HepG2 (cell line): Measurements from ENCODE around the gene FGF19. TPM values are rescaled to one million over a fixed set of nuclear protein-coding genes. Genes with fewer than 3 reads are reported as not detected.
A peak's percentile ranks its signal among the peaks of the same experiment; 100 is the strongest.

Source experiments
- AHR ChIP-seq: IDR thresholded peaks from 2 replicates; pipeline ENCODE4 v1.6.1; 2018; ENCODE audit warnings: missing genetic modification reagents, missing compliant biosample characterization
- CEBPB ChIP-seq: IDR thresholded peaks from 2 replicates; pipeline ENCODE4 v1.6.1; 2011; ENCODE audit warnings: low read depth, low read length, improper control_type of control experiment, borderline replicate concordance
- PHF8 ChIP-seq: sonication (generic); formaldehyde crosslinking; IDR thresholded peaks from 2 replicates; pipeline ENCODE4 v1.5.0; 2020; ENCODE audit warnings: missing genetic modification reagents
- RARA ChIP-seq: IDR thresholded peaks from 2 replicates; pipeline ENCODE4 v1.6.1; 2016; ENCODE audit warnings: missing genetic modification reagents, missing compliant biosample characterization
- RFX3 ChIP-seq: IDR thresholded peaks from 2 replicates; pipeline ENCODE4 v1.6.1; 2016; ENCODE audit warnings: missing biosample characterization, missing genetic modification reagents
- SATB2 ChIP-seq: sonication (generic); formaldehyde crosslinking; IDR thresholded peaks from 2 replicates; pipeline ENCODE4 v1.5.0; 2020; ENCODE audit warnings: missing genetic modification reagents
- TAF1 ChIP-seq: sonication (generic); formaldehyde crosslinking; IDR thresholded peaks from 2 replicates; pipeline ENCODE4 v1.4.0; 2020; ENCODE audit warnings: missing genetic modification reagents
- TEAD2 ChIP-seq: sonication (generic); formaldehyde crosslinking; IDR thresholded peaks from 2 replicates; pipeline ENCODE4 v1.9.0; 2021; ENCODE audit warnings: missing genetic modification reagents
- TOE1 ChIP-seq: sonication (generic); formaldehyde crosslinking; IDR thresholded peaks from 2 replicates; pipeline ENCODE4 v1.4.0; 2020; ENCODE audit warnings: mild to moderate bottlenecking, missing genetic modification reagents
- U2AF2 ChIP-seq: fragments of 200-400 bp; formaldehyde crosslinking; IDR thresholded peaks from 2 replicates; pipeline ENCODE4 v1.6.1; 2017; ENCODE audit warnings: low read depth, mild to moderate bottlenecking, low read length
- ZFP62 ChIP-seq: sonication (generic); formaldehyde crosslinking; IDR thresholded peaks from 2 replicates; pipeline ENCODE4 v1.4.0; 2020; ENCODE audit warnings: missing genetic modification reagents
- ZNF160 ChIP-seq: sonication (generic); formaldehyde crosslinking; IDR thresholded peaks from 2 replicates; pipeline ENCODE4 v1.8.0; 2022; ENCODE audit warnings: mild to moderate bottlenecking, inconsistent platforms, missing genetic modification reagents
- ZNF343 ChIP-seq: sonication (generic); formaldehyde crosslinking; IDR thresholded peaks from 2 replicates; pipeline ENCODE4 v1.4.0; 2020; ENCODE audit warnings: mild to moderate bottlenecking, missing genetic modification reagents
- ZNF607 ChIP-seq: sonication (generic); formaldehyde crosslinking; IDR thresholded peaks from 2 replicates; pipeline ENCODE4 v1.5.1; 2020; ENCODE audit warnings: missing genetic modification reagents, mild to moderate bottlenecking, borderline replicate concordance
- ZNF891 ChIP-seq: sonication (generic); formaldehyde crosslinking; IDR thresholded peaks from 2 replicates; pipeline ENCODE4 v1.5.0; 2020; ENCODE audit warnings: mild to moderate bottlenecking, missing genetic modification reagents
- ZSCAN25 ChIP-seq: sonication (generic); formaldehyde crosslinking; IDR thresholded peaks from 2 replicates; pipeline ENCODE4 v1.8.0; 2022; ENCODE audit warnings: mild to moderate bottlenecking, missing genetic modification reagents
- ZSCAN29 ChIP-seq: sonication (generic); formaldehyde crosslinking; conservative IDR thresholded peaks from 2 replicates; pipeline ENCODE4 v1.4.0; 2020; ENCODE audit warnings: mild to moderate bottlenecking, missing genetic modification reagents
- polyA plus RNA-seq, 8 experiments: library from polyadenylated mRNA; depleted of rRNA in 3 of 8; stranded (reverse) in 7 of 8; unstranded in 1 of 8; fragments of >200 nt; fragmentation: Illumina TruSeq in 4 of 8; extraction: Trizol in 4 of 8; gene quantifications; 2 replicates each; pipeline versions ENCODE4 v1.2.1 to v1.2.3, GENCODE V29; 2011 to 2016; ENCODE audit warnings: low read depth in 4 of 8, missing spikeins in 1 of 8, mixed read lengths in 1 of 8; ENCODE audit not compliant: insufficient read depth in 1 of 8
- total RNA-seq, 5 experiments: library from RNA; depleted of rRNA; stranded (reverse); fragments of >200 nt; fragmentation: Illumina TruSeq; extraction: Trizol; gene quantifications; 2 replicates each; pipeline ENCODE4 v1.2.3, GENCODE V29; 2016; ENCODE audit warnings: low read depth in 1 of 5
- TF ChIP-seq, protein P1 (sequence below): sonication (generic); formaldehyde crosslinking; IDR thresholded peaks from 2 replicates; pipeline ENCODE4 v1.4.0; 2020; ENCODE audit warnings: missing genetic modification reagents, borderline replicate concordance
- TF ChIP-seq, protein P2 (sequence below): sonication (generic); formaldehyde crosslinking; IDR thresholded peaks from 2 replicates; pipeline ENCODE4 v1.4.0; 2020; ENCODE audit warnings: low read depth, missing genetic modification reagents
- TF ChIP-seq, protein P3 (sequence below): sonication (generic); formaldehyde crosslinking; IDR thresholded peaks from 2 replicates; pipeline ENCODE4 v1.4.0; 2020; ENCODE audit warnings: missing genetic modification reagents

Gene FGF19
- total and polyA plus RNA-seq, 2 of the 13 experiments (the other 11 are each of a cell fraction or from before 2014, with no cell fraction given), result 0.07 TPM; not detected in 1

DNA sequence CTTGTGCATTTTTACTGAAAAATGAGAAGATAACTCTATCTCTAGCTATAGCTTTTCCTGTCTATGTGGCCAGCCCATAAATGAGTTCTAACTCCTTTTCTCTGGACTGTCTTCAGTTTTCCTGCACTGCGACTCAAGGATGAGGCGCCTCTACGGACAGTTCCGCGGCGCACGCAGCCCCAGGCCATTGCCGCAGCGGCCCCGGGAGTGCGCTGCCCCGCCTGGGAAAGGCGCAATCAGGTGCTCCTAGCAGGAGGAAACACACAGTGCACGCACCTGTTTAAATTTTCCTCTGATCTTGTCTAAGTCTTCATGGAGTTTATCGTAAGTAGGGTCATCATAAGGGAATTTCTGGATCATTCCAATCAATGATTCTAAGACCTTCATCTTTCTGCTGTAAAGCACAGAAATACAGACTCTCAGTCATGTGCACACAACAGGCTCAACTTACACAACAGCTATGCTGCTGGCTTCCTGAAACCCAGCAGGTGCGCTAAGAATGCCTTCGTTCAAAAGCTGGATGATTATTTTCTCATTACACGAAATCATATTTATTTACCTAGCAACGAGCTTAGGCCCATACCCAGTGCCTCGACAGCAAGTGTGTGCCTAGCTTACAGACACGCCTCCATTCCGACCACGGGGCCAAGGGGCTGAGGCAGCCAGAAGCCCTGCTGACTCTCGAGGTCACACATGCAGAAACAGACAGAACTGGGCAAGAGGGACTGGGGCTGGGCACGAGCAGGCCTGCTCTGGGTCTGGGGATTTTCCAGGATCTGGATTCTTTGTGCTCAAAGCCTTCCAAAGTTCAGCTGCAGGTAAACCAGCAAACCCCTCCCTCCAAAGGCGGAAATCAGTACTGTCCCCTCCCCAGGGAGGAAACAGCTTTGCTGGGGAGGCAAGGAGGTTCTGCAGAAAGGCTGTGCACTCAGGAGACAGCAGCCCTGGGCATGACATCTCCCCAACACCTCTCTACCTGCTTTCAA is 35.9 kb downstream of the FGF19 start (continued):
- TF ChIP-seq TEAD2 (CRISPR knock-in tag) (no peak), CEBPB (peak; percentile 87), ZSCAN29 (CRISPR knock-in tag) (0 out of 2 replicates have a peak, but pooled peaks have one; percentile 62), ZSCAN25 (CRISPR knock-in tag) (0 out of 2 replicates have a peak, but pooled peaks have one; percentile 62), ZNF607 (CRISPR knock-in tag) (peak; percentile 50; the same call in 1 of the 2 replicates), ZNF891 (CRISPR knock-in tag) (no peak), TAF1 (peak; percentile 34; the same call in 1 of the 2 replicates), SATB2 (CRISPR knock-in tag) (0 out of 2 replicates have a peak, but pooled peaks have one; percentile 76), RARA (peak; percentile 93), AHR (CRISPR knock-in tag) (peak; percentile 23; the same call in 1 of the 2 replicates), U2AF2 (no peak), RFX3 (CRISPR knock-in tag) (no peak), TOE1 (CRISPR knock-in tag) (peak; percentile 61; the same call in 1 of the 2 replicates), PHF8 (CRISPR knock-in tag) (peak; percentile 57), ZNF343 (CRISPR knock-in tag) (no peak), ZNF160 (CRISPR knock-in tag) (0 out of 2 replicates have a peak, but pooled peaks have one; percentile 83), ZFP62 (CRISPR knock-in tag) (no peak)
- TF ChIP-seq, protein P1, sequence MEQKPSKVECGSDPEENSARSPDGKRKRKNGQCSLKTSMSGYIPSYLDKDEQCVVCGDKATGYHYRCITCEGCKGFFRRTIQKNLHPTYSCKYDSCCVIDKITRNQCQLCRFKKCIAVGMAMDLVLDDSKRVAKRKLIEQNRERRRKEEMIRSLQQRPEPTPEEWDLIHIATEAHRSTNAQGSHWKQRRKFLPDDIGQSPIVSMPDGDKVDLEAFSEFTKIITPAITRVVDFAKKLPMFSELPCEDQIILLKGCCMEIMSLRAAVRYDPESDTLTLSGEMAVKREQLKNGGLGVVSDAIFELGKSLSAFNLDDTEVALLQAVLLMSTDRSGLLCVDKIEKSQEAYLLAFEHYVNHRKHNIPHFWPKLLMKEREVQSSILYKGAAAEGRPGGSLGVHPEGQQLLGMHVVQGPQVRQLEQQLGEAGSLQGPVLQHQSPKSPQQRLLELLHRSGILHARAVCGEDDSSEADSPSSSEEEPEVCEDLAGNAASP (CRISPR knock-in tag), result peak; percentile 70; the same call in 1 of the 2 replicates
- TF ChIP-seq, protein P2, sequence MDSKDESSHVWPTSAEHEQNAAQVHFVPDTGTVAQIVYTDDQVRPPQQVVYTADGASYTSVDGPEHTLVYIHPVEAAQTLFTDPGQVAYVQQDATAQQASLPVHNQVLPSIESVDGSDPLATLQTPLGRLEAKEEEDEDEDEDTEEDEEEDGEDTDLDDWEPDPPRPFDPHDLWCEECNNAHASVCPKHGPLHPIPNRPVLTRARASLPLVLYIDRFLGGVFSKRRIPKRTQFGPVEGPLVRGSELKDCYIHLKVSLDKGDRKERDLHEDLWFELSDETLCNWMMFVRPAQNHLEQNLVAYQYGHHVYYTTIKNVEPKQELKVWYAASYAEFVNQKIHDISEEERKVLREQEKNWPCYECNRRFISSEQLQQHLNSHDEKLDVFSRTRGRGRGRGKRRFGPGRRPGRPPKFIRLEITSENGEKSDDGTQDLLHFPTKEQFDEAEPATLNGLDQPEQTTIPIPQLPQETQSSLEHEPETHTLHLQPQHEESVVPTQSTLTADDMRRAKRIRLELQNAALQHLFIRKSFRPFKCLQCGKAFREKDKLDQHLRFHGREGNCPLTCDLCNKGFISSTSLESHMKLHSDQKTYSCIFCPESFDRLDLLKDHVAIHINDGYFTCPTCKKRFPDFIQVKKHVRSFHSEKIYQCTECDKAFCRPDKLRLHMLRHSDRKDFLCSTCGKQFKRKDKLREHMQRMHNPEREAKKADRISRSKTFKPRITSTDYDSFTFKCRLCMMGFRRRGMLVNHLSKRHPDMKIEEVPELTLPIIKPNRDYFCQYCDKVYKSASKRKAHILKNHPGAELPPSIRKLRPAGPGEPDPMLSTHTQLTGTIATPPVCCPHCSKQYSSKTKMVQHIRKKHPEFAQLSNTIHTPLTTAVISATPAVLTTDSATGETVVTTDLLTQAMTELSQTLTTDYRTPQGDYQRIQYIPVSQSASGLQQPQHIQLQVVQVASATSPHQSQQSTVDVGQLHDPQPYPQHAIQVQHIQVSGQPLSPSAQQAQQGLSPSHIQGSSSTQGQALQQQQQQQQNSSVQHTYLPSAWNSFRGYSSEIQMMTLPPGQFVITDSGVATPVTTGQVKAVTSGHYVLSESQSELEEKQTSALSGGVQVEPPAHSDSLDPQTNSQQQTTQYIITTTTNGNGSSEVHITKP (CRISPR knock-in tag), result peak; percentile 53; the same call in 1 of the 2 replicates
- TF ChIP-seq, protein P3, sequence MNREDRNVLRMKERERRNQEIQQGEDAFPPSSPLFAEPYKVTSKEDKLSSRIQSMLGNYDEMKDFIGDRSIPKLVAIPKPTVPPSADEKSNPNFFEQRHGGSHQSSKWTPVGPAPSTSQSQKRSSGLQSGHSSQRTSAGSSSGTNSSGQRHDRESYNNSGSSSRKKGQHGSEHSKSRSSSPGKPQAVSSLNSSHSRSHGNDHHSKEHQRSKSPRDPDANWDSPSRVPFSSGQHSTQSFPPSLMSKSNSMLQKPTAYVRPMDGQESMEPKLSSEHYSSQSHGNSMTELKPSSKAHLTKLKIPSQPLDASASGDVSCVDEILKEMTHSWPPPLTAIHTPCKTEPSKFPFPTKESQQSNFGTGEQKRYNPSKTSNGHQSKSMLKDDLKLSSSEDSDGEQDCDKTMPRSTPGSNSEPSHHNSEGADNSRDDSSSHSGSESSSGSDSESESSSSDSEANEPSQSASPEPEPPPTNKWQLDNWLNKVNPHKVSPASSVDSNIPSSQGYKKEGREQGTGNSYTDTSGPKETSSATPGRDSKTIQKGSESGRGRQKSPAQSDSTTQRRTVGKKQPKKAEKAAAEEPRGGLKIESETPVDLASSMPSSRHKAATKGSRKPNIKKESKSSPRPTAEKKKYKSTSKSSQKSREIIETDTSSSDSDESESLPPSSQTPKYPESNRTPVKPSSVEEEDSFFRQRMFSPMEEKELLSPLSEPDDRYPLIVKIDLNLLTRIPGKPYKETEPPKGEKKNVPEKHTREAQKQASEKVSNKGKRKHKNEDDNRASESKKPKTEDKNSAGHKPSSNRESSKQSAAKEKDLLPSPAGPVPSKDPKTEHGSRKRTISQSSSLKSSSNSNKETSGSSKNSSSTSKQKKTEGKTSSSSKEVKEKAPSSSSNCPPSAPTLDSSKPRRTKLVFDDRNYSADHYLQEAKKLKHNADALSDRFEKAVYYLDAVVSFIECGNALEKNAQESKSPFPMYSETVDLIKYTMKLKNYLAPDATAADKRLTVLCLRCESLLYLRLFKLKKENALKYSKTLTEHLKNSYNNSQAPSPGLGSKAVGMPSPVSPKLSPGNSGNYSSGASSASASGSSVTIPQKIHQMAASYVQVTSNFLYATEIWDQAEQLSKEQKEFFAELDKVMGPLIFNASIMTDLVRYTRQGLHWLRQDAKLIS, result no peak
